Breast epithelium (tissue), 4 donors: ENCODE results near the gene ACADS. TPM values are rescaled to one million over a fixed set of nuclear protein-coding genes. Genes with fewer than 3 reads are reported as not detected.
"Not testable (repeated sequence)": the region's sequence is repeated elsewhere in the genome, so short reads cannot be mapped to it uniquely, and the experiment has no call there.

Source experiments
- DNase-seq, 2 donors: peaks; one replicate each; pipeline ENCODE4 v3.0.0-alpha.2; 2019; ENCODE audit warnings: low spot score in 2 of 2
- H3K27ac ChIP-seq, 2 donors: fragments of 200-600 bp; sonication (generic) in 1 of 2; one replicate each; pipeline ENCODE4 v1.5.1; 2016 to 2019; ENCODE audit warnings: mild to moderate bottlenecking in 1 of 2
- H3K27me3 ChIP-seq, 2 donors: fragments of 200-600 bp; sonication (generic) in 1 of 2; one replicate each; pipeline versions ENCODE4 v1.5.1 to v1.6.0; 2017 to 2019; ENCODE audit warnings: control low read depth in 1 of 2, mild to moderate bottlenecking in 1 of 2
- H3K36me3 ChIP-seq: fragments of 200-600 bp; one replicate; pipeline ENCODE4 v1.5.1; 2019
- H3K4me1 ChIP-seq, 2 donors: fragments of 200-600 bp; sonication (generic); one replicate each; pipeline ENCODE4 v1.5.1; 2016 to 2019; ENCODE audit warnings: control low read depth in 1 of 2
- H3K4me3 ChIP-seq, 3 donors: fragments of 200-600 bp; sonication (generic); 1 replicate in 2 of 3; 2 replicates in 1 of 3; pipeline ENCODE4 v1.5.1; 2016 to 2019; ENCODE audit warnings: mild to moderate bottlenecking in 3 of 3, moderate library complexity in 2 of 3
- H3K9me3 ChIP-seq, 2 donors: fragments of 200-600 bp; sonication (generic) in 1 of 2; one replicate each; pipeline ENCODE4 v1.5.1; 2016 to 2019; ENCODE audit warnings: control low read depth in 1 of 2
- CTCF ChIP-seq, 3 donors: fragments of 450-650 bp; IDR thresholded peaks; one replicate each; pipeline ENCODE4 v1.5.1; 2016 to 2017; ENCODE audit warnings: antibody characterized with exemption in 3 of 3, mild to moderate bottlenecking in 3 of 3, moderate library complexity in 3 of 3
- POLR2A ChIP-seq: fragments of 450-650 bp; IDR thresholded peaks from one replicate; pipeline ENCODE4 v1.6.1; 2016; ENCODE audit warnings: antibody characterized with exemption, mild to moderate bottlenecking, moderate library complexity
- POLR2AphosphoS5 ChIP-seq, 3 donors: sonication (generic); formaldehyde crosslinking; IDR thresholded peaks; one replicate each; pipeline ENCODE4 v1.6.1; 2017; ENCODE audit warnings: antibody characterized with exemption in 3 of 3
- intact Hi-C: fragments of 100-400 bp; cut with DNase I; formaldehyde crosslinking; loops from one replicate; pipeline ENCODE4 v1.15.1; 2023; ENCODE audit warnings: low total_unique reads
- total RNA-seq, 3 donors: library from RNA; depleted of rRNA; stranded (reverse); fragments of >200 nt; gene quantifications; one replicate each; pipeline ENCODE4 v1.1.0, GENCODE V29; 2016

The ACADS gene
- total RNA-seq, 3 donors from 2014 or later = 38.3 to 114 (median 54.3) TPM

- Histone ChIP-seq H3K27me3 (no peaks in the 10 kb centered on the region), H3K27ac (peak overlapping the region; percentile 78 to 83), H3K36me3 (peaks cover under 1% of the 10 kb centered on the region), H3K9me3 (no peaks in the 10 kb centered on the region), H3K4me3 (peak overlapping the region; percentile 77 to 86 (median 79)), H3K4me1 (peaks cover 0 to 4% of the 10 kb centered on the region in 2 donors)
- TF ChIP-seq CTCF (IDR thresholded peaks at IDR 0.05) (no peak), POLR2A (no peak), POLR2AphosphoS5 (IDR thresholded peaks at IDR 0.05) (no peak)
- intact Hi-C loops = no loop called here
- DNase-seq = no peak
These were observed 421 bp upstream of the ACADS start for GRCh38 chr12:120725151-120725658.

- Histone ChIP-seq H3K4me1 (peaks cover 0 to 4% of the 10 kb centered on the region in 2 donors), H3K27me3 (no peaks in the 10 kb centered on the region), H3K36me3 (no peaks in the 10 kb centered on the region), H3K27ac (peak overlapping the region in 1 of 2 donors; percentile 83), H3K9me3 (no peaks in the 10 kb centered on the region), H3K4me3 (peak overlapping the region; percentile 77 to 86 (median 79))
- no peak for DNase-seq
- intact Hi-C loops = no loop called here
- no peak for TF ChIP-seq POLR2AphosphoS5 (IDR thresholded peaks at IDR 0.05)
- TF ChIP-seq POLR2A = no peak
- no peak for TF ChIP-seq CTCF (IDR thresholded peaks at IDR 0.05)
These were observed 826 bp downstream of the ACADS start for GRCh38 chr12:120726510-120726793.

GRCh38 chr12:120726961-120727360, 1.3 kb downstream of the ACADS start:
- Histone ChIP-seq H3K27ac (no peak overlapping the region), H3K9me3 (no peaks in the 10 kb centered on the region), H3K27me3 (no peaks in the 10 kb centered on the region), H3K36me3 (no peaks in the 10 kb centered on the region), H3K4me1 (peaks cover 0 to 4% of the 10 kb centered on the region in 2 donors), H3K4me3 (no peak overlapping the region)
- DNase-seq = no peak
- intact Hi-C loops = no loop called here
- TF ChIP-seq POLR2AphosphoS5 (IDR thresholded peaks at IDR 0.05) (no peak), POLR2A (no peak)

- H3K4me3 ChIP-seq, H3K27me3 ChIP-seq, H3K9me3 ChIP-seq, intact Hi-C loops, H3K27ac ChIP-seq, H3K4me1 ChIP-seq, H3K36me3 ChIP-seq, DNase-seq: not testable (repeated sequence)
These were observed 6.6 kb downstream of the ACADS start for GRCh38 chr12:120732198-120732597.

- TF ChIP-seq CTCF (IDR thresholded peaks at IDR 0.05) (no peak), POLR2AphosphoS5 (IDR thresholded peaks at IDR 0.05) (no peak), POLR2A (no peak)
- Histone ChIP-seq H3K9me3 (no peaks in the 10 kb centered on the region), H3K36me3 (no peaks in the 10 kb centered on the region), H3K4me1 (no peaks in the 10 kb centered on the region), H3K4me3 (no peak overlapping the region), H3K27ac (no peak overlapping the region), H3K27me3 (no peaks in the 10 kb centered on the region)
- no peak for DNase-seq
- intact Hi-C loops = no loop called here
These were observed 7.9 kb downstream of the ACADS start for GRCh38 chr12:120733574-120733973.

- Histone ChIP-seq H3K4me3 (no peak overlapping the region), H3K4me1 (no peaks in the 10 kb centered on the region), H3K9me3 (no peaks in the 10 kb centered on the region), H3K27ac (no peak overlapping the region), H3K36me3 (peaks cover 5% of the 10 kb centered on the region), H3K27me3 (no peaks in the 10 kb centered on the region)
- intact Hi-C loops = no loop called here
- no peak for TF ChIP-seq CTCF (IDR thresholded peaks at IDR 0.05)
- no peak for TF ChIP-seq POLR2AphosphoS5 (IDR thresholded peaks at IDR 0.05)
- TF ChIP-seq POLR2A = no peak
- no peak for DNase-seq
These were observed 8.6 kb downstream of the ACADS start for GRCh38 chr12:120734210-120734609.
